Neural crest cell (in vitro differentiated cells): ENCODE measurements around the gene PRR33. TPM values are rescaled to one million over a fixed set of nuclear protein-coding genes. Genes with fewer than 3 reads are reported as not detected.
A peak's percentile ranks its signal among the peaks of the same experiment; 100 is the strongest.
"Not testable (repeated sequence)": the region's sequence is repeated elsewhere in the genome, so short reads cannot be mapped to it uniquely, and the experiment has no call there.

Experiments used
- DNase-seq: peaks from one replicate; pipeline ENCODE4 v3.0.0; 2021; ENCODE audit warnings: low read depth, mixed read lengths, low spot score
- H3K27ac Mint-ChIP-seq: one replicate; pipeline ENCODE4 v1.8.0; 2021; ENCODE audit warnings: mild to moderate bottlenecking, mixed read lengths; ENCODE audit not compliant: unreplicated experiment
- H3K27me3 Mint-ChIP-seq: 2 replicates; pipeline ENCODE4 v1.8.0; 2021; ENCODE audit warnings: low read depth, mild to moderate bottlenecking, mixed read lengths
- H3K36me3 Mint-ChIP-seq: 2 replicates; pipeline ENCODE4 v1.8.0; 2021; ENCODE audit warnings: low read depth, mild to moderate bottlenecking, mixed read lengths
- H3K4me1 Mint-ChIP-seq: 2 replicates; pipeline ENCODE4 v1.8.0; 2021; ENCODE audit warnings: mixed read lengths
- H3K4me3 Mint-ChIP-seq: one replicate; pipeline ENCODE4 v1.8.0; 2021; ENCODE audit warnings: mild to moderate bottlenecking, mixed read lengths
- H3K9me3 Mint-ChIP-seq: 2 replicates; pipeline ENCODE4 v1.8.0; 2021; ENCODE audit warnings: mixed read lengths
- CTCF ChIP-seq: fragments of 200-600 bp; sonication (generic); conservative IDR thresholded peaks from 2 replicates; pipeline ENCODE4 v1.5.0; 2021; ENCODE audit warnings: antibody characterized with exemption, mild to moderate bottlenecking
- long read RNA-seq: library from polyadenylated mRNA; unstranded; transcript quantifications from one replicate; pipeline ENCODE4 v2.0.0, GENCODE V29; 2020
- total RNA-seq: library from RNA; stranded (reverse); gene quantifications from 2 replicates; pipeline ENCODE4 v1.2.1, GENCODE V29; 2021

PRR33 gene
- not detected in 2 replicates for total RNA-seq
- long read RNA-seq, result 0 reads

GRCh38 chr11:1891831-1892115 is at the start of gene PRR33:
Gene PRR33, minus strand, starts transcription at chr11:1891895. Its CDS starts 1,311 bp downstream, at chr11:1890584.
- H3K4me1 Mint-ChIP-seq, result no peaks in the 10 kb centered on the region
- no peak for DNase-seq
- peaks cover 3% of the 10 kb centered on the region for H3K9me3 Mint-ChIP-seq
- H3K27ac Mint-ChIP-seq, result no peak within 1 kb of the TSS
- no peak within 1 kb of the TSS for H3K4me3 Mint-ChIP-seq
- no peaks in the 10 kb centered on the region for H3K36me3 Mint-ChIP-seq
- no peak for TF ChIP-seq CTCF
- H3K27me3 Mint-ChIP-seq, result no peaks in the 10 kb centered on the region

- DNase-seq, result not testable (repeated sequence)
Measured at GRCh38 chr11:1939788-1940187, 48.1 kb upstream of the PRR33 start.

GRCh38 chr11:1939006-1939625 is 47.4 kb upstream of the PRR33 start:
- peak overlapping the region; percentile 19 for H3K27ac Mint-ChIP-seq
- peaks cover 10% of the 10 kb centered on the region for H3K4me1 Mint-ChIP-seq
- TF ChIP-seq CTCF, result no peak
- no peak for DNase-seq
- no peaks in the 10 kb centered on the region for H3K9me3 Mint-ChIP-seq
- H3K36me3 Mint-ChIP-seq, result no peaks in the 10 kb centered on the region
- H3K4me3 Mint-ChIP-seq, result no peak overlapping the region
- H3K27me3 Mint-ChIP-seq, result no peaks in the 10 kb centered on the region

More at GRCh38 chr11:1939788-1940187, 48.1 kb upstream of the PRR33 start:
- not testable (repeated sequence) for H3K36me3 Mint-ChIP-seq, H3K4me3 Mint-ChIP-seq, H3K27me3 Mint-ChIP-seq, H3K9me3 Mint-ChIP-seq
- Mint-ChIP-seq H3K4me1 (peaks cover 10% of the 10 kb centered on the region), H3K27ac (peak overlapping the region; percentile 96)

- Mint-ChIP-seq H3K36me3 (no peaks in the 10 kb centered on the region), H3K27me3 (no peaks in the 10 kb centered on the region), H3K4me1 (peaks cover 12% of the 10 kb centered on the region), H3K27ac (no peak overlapping the region), H3K9me3 (no peaks in the 10 kb centered on the region), H3K4me3 (no peak overlapping the region)
- no peak for TF ChIP-seq CTCF
- no peak for DNase-seq
Measured at GRCh38 chr11:1938343-1939005, 46.8 kb upstream of the PRR33 start.

GRCh38 chr11:1937616-1938342 is 46.1 kb upstream of the PRR33 start:
- Mint-ChIP-seq H3K27me3 (no peaks in the 10 kb centered on the region), H3K27ac (peak overlapping the region; percentile 27), H3K4me3 (no peak overlapping the region), H3K9me3 (peaks cover 4% of the 10 kb centered on the region), H3K4me1 (peaks cover 19% of the 10 kb centered on the region), H3K36me3 (no peaks in the 10 kb centered on the region)
- TF ChIP-seq CTCF, result no peak
- no peak for DNase-seq
